AG09319 (cell line): Measurements from ENCODE around the gene SYNGR3.

Experiments used
- DNase-seq: peaks from one replicate; pipeline ENCODE4 v3.0.0-alpha.2; 2010; ENCODE audit warnings: low read depth; ENCODE audit errors: extremely low read depth
- CTCF ChIP-seq: IDR thresholded peaks from 2 replicates; pipeline ENCODE4 v1.5.1; 2011; ENCODE audit warnings: low read depth, mild to moderate bottlenecking, inconsistent platforms, low read length, moderate library complexity

Gene SYNGR3

GRCh38 chr16:1977875-1978268, 11.9 kb upstream of the SYNGR3 start:
- TF ChIP-seq CTCF, result no peak
- DNase-seq, result no peak

DNA sequence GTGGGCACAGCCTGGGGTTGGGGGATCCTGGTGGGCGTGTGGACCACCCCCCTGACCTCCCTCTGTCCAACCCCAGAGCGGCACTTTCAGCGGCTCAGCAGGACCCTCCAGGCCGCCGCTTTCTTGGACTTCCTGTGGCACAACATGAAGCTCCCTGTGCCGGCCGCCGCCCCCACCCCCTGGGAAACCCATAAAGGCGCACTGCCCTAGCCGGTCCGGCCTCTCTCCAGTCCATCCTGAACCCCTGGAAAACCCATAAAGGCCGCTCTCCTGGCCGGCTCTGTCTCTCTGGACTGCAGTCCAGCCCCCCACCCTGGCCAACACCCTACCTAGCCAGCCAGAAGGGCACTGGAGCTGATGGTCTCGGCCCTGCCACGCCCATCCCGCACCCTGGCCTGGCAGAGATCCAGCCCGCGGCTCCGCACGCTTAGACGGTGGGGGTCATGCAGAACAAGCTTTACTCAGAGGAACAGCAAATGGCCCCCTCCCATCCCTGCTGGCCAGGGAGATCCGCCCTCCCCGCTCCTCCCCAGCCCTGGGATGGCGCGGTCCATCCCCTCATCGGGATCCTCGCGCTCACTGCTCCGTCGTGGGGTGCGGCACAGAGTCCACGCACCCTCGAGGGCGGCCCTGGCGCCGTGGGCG, 11.2 kb upstream of the SYNGR3 start:
- no peak for DNase-seq
- TF ChIP-seq CTCF, result no peak

GRCh38 chr16:1979271-1980029, 10.3 kb upstream of the SYNGR3 start:
- no peak for DNase-seq

GRCh38 chr16:1980030-1980769, 9.6 kb upstream of the SYNGR3 start:
- TF ChIP-seq CTCF, result no peak
- DNase-seq, result no peak

More at GRCh38 chr16:1979271-1980029, 10.3 kb upstream of the SYNGR3 start:
- no peak for TF ChIP-seq CTCF

DNA sequence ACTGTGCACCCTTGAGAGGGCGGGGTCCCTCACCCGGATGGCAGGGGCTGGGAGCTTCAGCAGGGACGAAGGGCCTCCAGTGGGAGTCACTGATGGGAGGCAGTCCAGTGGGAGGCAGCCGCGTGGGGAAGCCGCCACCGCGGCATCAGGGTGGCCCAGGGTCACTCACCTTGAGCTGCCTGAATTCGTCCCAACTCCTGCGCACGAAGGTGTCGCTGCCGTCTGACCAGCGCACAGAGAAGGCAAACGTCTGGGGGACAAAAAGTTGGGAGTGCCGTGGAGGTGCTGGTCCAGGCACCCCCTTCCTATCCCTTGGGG, 9.0 kb upstream of the SYNGR3 start:
- no peak for TF ChIP-seq CTCF
- no peak for DNase-seq

DNA sequence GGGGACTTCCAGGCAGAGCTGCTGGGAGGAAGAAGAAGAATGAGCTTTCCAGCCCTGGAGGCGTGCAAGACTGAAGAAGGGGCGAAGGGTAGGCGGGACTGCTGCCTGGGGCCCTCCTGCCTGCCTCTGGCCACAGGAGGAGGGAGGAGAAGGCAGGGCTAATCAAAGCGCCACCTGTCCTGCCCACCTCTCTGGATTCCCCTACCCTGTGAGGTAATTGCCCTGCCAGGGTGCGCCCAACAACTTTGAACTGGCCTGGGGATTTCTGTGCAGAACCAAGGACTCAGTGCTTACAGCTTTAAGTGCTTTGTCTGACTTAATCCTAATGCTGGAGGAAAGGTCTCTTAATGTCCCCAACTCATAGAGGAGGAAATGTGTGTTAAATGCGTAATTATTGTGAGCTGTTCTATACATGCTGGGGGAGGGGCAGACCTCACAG, 8.4 kb upstream of the SYNGR3 start, which contains the start of gene NOXO1:
Gene NOXO1 (minus strand): TSS at position 72 of the 439 bp plus-strand sequence. CDS start 290 bp downstream, outside the sequence.
- no peak for TF ChIP-seq CTCF
- DNase-seq, result no peak

DNA sequence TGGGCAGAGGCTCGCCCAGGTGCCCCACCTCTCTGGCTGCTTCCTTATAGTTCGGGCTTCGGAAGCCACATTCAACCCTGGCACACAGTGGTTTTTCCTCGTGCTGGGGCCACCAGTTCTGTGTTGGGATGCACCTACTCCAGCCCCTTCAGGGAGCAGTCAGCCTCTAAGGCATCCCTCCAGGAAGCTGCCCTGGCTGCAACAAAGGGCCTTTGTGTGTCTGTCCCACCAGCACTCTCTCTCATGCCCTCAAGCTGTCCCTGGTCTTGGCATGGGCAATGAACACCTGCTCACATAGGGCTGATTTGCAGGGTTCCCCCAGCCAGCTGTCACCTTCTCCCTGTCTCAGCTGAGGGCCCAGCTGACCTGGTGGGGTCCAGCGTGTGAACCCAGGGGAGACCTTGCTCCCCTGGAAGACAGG, 7.7 kb upstream of the SYNGR3 start:
- TF ChIP-seq CTCF, result no peak
- DNase-seq, result no peak
